ENCODE data around the gene GAK. TPM values are rescaled to one million over a fixed set of nuclear protein-coding genes. Genes with fewer than 3 reads are reported as not detected.

Gene GAK
- total and polyA plus RNA-seq, 2 experiments from 2014 or later: 59.8 to 144 TPM

GRCh38 chr4:836003-836511 is 96.1 kb downstream of the GAK start:
- Histone ChIP-seq H3K27ac (no peak overlapping the region), H3K4me3 (no peak overlapping the region), H3K36me3 (no peaks in the 10 kb centered on the region), H3K4me1 (ENCODE audit: low read depth) (no peaks in the 10 kb centered on the region), H3K27me3 (no peaks in the 10 kb centered on the region), H3K9me3 (ENCODE audit: low read depth) (no peaks in the 10 kb centered on the region)
- TF ChIP-seq CTCF (IDR thresholded peaks at IDR 0.05; ENCODE audit: low read depth, low read length): no peak
- DNase-seq (ENCODE audit: low read depth in 1 of 2, low spot score in 1 of 2): no peak

- no peaks in the 10 kb centered on the region for H3K9me3 ChIP-seq (ENCODE audit: low read depth)
- no peaks in the 10 kb centered on the region for H3K27me3 ChIP-seq
- H3K4me3 ChIP-seq: no peak overlapping the region
- no peak overlapping the region for H3K27ac ChIP-seq
- H3K4me1 ChIP-seq (ENCODE audit: low read depth): no peaks in the 10 kb centered on the region
- DNase-seq (ENCODE audit: low read depth in 1 of 2, low spot score in 1 of 2): no peak
- no peaks in the 10 kb centered on the region for H3K36me3 ChIP-seq
- TF ChIP-seq CTCF (IDR thresholded peaks at IDR 0.05; ENCODE audit: low read depth, low read length): no peak
Observed at GRCh38 chr4:835148-836002, 96.7 kb downstream of the GAK start.

- H3K4me1 ChIP-seq (ENCODE audit: low read depth): no peaks in the 10 kb centered on the region
- H3K9me3 ChIP-seq (ENCODE audit: low read depth): no peaks in the 10 kb centered on the region
- H3K4me3 ChIP-seq: no peak overlapping the region
- TF ChIP-seq CTCF (IDR thresholded peaks at IDR 0.05; ENCODE audit: low read depth, low read length): no peak
- DNase-seq (ENCODE audit: low read depth in 1 of 2, low spot score in 1 of 2): no peak
- H3K36me3 ChIP-seq: no peaks in the 10 kb centered on the region
- H3K27ac ChIP-seq: no peak overlapping the region
- H3K27me3 ChIP-seq: no peaks in the 10 kb centered on the region
Observed at GRCh38 chr4:834368-835147, 97.6 kb downstream of the GAK start.

GRCh38 chr4:833731-834367 is 98.3 kb downstream of the GAK start:
- TF ChIP-seq CTCF (IDR thresholded peaks at IDR 0.05; ENCODE audit: low read depth, low read length): no peak
- DNase-seq (ENCODE audit: low read depth in 1 of 2, low spot score in 1 of 2): no peak

GRCh38 chr4:833156-833555 is 99.0 kb downstream of the GAK start:
- no peak overlapping the region for H3K27ac ChIP-seq
- H3K4me3 ChIP-seq: no peak overlapping the region
- H3K27me3 ChIP-seq: peaks cover 12% of the 10 kb centered on the region
- H3K36me3 ChIP-seq: no peaks in the 10 kb centered on the region
- H3K4me1 ChIP-seq (ENCODE audit: low read depth): no peaks in the 10 kb centered on the region
- no peaks in the 10 kb centered on the region for H3K9me3 ChIP-seq (ENCODE audit: low read depth)
- no peak for TF ChIP-seq CTCF (IDR thresholded peaks at IDR 0.05; ENCODE audit: low read depth, low read length)
- no peak for DNase-seq (ENCODE audit: low read depth in 1 of 2, low spot score in 1 of 2)

More at GRCh38 chr4:833731-834367, 98.3 kb downstream of the GAK start:
- no peaks in the 10 kb centered on the region for H3K36me3 ChIP-seq
- H3K9me3 ChIP-seq (ENCODE audit: low read depth): no peaks in the 10 kb centered on the region
- H3K4me3 ChIP-seq: no peak overlapping the region
- H3K27me3 ChIP-seq: peaks cover 5% of the 10 kb centered on the region
- no peaks in the 10 kb centered on the region for H3K4me1 ChIP-seq (ENCODE audit: low read depth)
- no peak overlapping the region for H3K27ac ChIP-seq

All from cardiac muscle cell (in vitro differentiated cells and primary cell).